Calu3 (cell line): Measurements from ENCODE around the gene MAP3K6. TPM values are rescaled to one million over a fixed set of nuclear protein-coding genes. Genes with fewer than 3 reads are reported as not detected.
A peak's percentile ranks its signal among the peaks of the same experiment; 100 is the strongest.

ENCODE experiments used
- BruUV-seq: library from RNA; stranded (reverse); fragments of 400-500 nt; replicated peaks from 2 replicates; lab custom pipeline; 2021; lab: Mats Ljungman, UMichigan
- CTCF ChIA-PET: fragments of 300-600 bp; sonication (Branson Sonifier 250); formaldehyde crosslinking; loops from one replicate; lab custom pipeline; 2022; ENCODE audit warnings: antibody characterized with exemption; lab: Charles Lee
- DNase-seq: peaks from one replicate; pipeline ENCODE4 v3.0.0; 2022
- H3K27ac Mint-ChIP-seq: one replicate; pipeline ENCODE4 v1.8.0; 2022; ENCODE audit warnings: mixed read lengths; ENCODE audit not compliant: unreplicated experiment
- H3K27me3 Mint-ChIP-seq: one replicate; pipeline ENCODE4 v1.8.0; 2022; ENCODE audit warnings: mixed read lengths; ENCODE audit not compliant: unreplicated experiment
- H3K36me3 Mint-ChIP-seq: one replicate; pipeline ENCODE4 v1.8.0; 2022; ENCODE audit warnings: mild to moderate bottlenecking, moderate library complexity, mixed read lengths; ENCODE audit not compliant: insufficient read depth, unreplicated experiment
- H3K4me1 Mint-ChIP-seq: one replicate; pipeline ENCODE4 v1.8.0; 2022; ENCODE audit warnings: mild to moderate bottlenecking, low read depth, mixed read lengths; ENCODE audit not compliant: unreplicated experiment
- H3K4me3 Mint-ChIP-seq: one replicate; pipeline ENCODE4 v1.8.0; 2022; ENCODE audit warnings: mild to moderate bottlenecking, low read depth, moderate library complexity, mixed read lengths; ENCODE audit not compliant: unreplicated experiment
- H3K9me3 Mint-ChIP-seq: one replicate; pipeline ENCODE4 v1.8.0; 2022; ENCODE audit warnings: low read depth, mixed read lengths; ENCODE audit not compliant: unreplicated experiment
- CTCF ChIP-seq: fragments of 200-600 bp; IDR thresholded peaks from one replicate; pipeline ENCODE4 v1.8.0; 2022; ENCODE audit warnings: antibody characterized with exemption; ENCODE audit not compliant: unreplicated experiment
- intact Hi-C: fragments of 100-400 bp; cut with micrococcal nuclease; formaldehyde crosslinking; loops from one replicate; pipeline ENCODE4 v1.10.0; 2022; ENCODE audit not compliant: unreplicated experiment
- total RNA-seq: library from RNA; stranded (reverse); gene quantifications from 2 replicates; pipeline ENCODE4 v1.2.3, GENCODE V29; 2022

Gene MAP3K6
- total RNA-seq, 1 experiment from 2014 or later: 10.3 TPM

- no peak for TF ChIP-seq CTCF
- no peaks in the 10 kb centered on the region for H3K27me3 Mint-ChIP-seq
- H3K9me3 Mint-ChIP-seq: no peaks in the 10 kb centered on the region
- CTCF ChIA-PET: no interaction called here
- peaks cover 43% of the 10 kb centered on the region for H3K36me3 Mint-ChIP-seq
- H3K27ac Mint-ChIP-seq: peak overlapping the region; percentile 31
- intact Hi-C loops: no loop called here
- no TSS peak for BruUV-seq
- no peak overlapping the region for H3K4me3 Mint-ChIP-seq
- DNase-seq: no peak
- H3K4me1 Mint-ChIP-seq: peaks cover 25% of the 10 kb centered on the region
Measured at GRCh38 chr1:27339213-27339612, 27.5 kb downstream of the MAP3K6 start.

DNA sequence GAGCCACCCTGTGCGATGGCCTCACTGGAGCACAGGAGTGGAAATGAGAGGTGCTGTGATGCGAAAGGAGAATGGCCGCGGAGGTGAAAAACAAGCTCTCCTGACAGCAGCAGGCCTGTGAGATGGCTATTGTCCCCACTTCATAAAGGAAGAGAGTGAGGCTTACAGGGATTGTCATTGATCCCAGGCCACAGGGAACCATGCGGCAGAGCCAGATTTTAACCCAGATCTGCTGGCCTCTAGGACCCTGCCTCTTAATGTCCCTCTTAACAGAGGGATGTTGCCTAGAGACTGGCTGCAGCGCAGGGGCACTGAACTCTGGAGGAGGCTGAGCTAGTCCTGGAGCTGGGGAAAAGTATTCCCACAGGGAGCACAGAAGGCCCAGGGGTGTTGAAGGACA, 28.0 kb downstream of the MAP3K6 start:
- intact Hi-C loops: no loop called here
- H3K4me3 Mint-ChIP-seq: no peak overlapping the region
- no peaks in the 10 kb centered on the region for H3K27me3 Mint-ChIP-seq
- no peak for TF ChIP-seq CTCF
- H3K9me3 Mint-ChIP-seq: no peaks in the 10 kb centered on the region
- H3K4me1 Mint-ChIP-seq: peaks cover 25% of the 10 kb centered on the region
- H3K36me3 Mint-ChIP-seq: peaks cover 43% of the 10 kb centered on the region
- no peak for DNase-seq
- peak overlapping the region; percentile 31 for H3K27ac Mint-ChIP-seq
- no TSS peak for BruUV-seq
- CTCF ChIA-PET: no interaction called here

DNA sequence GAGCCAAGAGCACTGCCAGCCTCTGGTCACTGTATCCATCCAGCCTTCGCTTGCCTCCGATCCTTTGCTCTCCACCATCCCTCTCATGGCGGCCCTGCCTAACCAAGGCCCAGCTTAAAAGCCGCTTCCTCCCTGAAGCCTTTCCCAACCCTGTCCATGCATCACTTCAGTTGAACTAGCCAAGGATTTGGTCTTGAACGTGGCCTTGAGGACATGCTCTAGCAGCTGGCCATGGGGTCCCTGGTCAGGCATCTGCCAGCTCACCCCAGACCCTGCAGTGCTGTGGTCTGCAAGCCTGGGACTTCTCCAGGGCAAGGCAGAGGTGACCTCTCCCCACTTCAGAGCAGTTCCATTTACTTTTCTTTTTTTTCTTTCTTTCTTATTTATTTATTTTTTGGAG, 30.0 kb downstream of the MAP3K6 start:
- Mint-ChIP-seq H3K4me1 (peaks cover 6% of the 10 kb centered on the region), H3K4me3 (no peak overlapping the region), H3K27me3 (no peaks in the 10 kb centered on the region), H3K36me3 (peaks cover 23% of the 10 kb centered on the region), H3K27ac (no peak overlapping the region), H3K9me3 (no peaks in the 10 kb centered on the region)
- no peak for TF ChIP-seq CTCF
- intact Hi-C loops: no loop called here
- DNase-seq: no peak
- CTCF ChIA-PET: interaction anchor here (0.6 kb wide), 1 partner anchor 24 kb away, joined by 4 read pairs; no protein-coding TSS in a partner anchor
- BruUV-seq: no TSS peak

DNA sequence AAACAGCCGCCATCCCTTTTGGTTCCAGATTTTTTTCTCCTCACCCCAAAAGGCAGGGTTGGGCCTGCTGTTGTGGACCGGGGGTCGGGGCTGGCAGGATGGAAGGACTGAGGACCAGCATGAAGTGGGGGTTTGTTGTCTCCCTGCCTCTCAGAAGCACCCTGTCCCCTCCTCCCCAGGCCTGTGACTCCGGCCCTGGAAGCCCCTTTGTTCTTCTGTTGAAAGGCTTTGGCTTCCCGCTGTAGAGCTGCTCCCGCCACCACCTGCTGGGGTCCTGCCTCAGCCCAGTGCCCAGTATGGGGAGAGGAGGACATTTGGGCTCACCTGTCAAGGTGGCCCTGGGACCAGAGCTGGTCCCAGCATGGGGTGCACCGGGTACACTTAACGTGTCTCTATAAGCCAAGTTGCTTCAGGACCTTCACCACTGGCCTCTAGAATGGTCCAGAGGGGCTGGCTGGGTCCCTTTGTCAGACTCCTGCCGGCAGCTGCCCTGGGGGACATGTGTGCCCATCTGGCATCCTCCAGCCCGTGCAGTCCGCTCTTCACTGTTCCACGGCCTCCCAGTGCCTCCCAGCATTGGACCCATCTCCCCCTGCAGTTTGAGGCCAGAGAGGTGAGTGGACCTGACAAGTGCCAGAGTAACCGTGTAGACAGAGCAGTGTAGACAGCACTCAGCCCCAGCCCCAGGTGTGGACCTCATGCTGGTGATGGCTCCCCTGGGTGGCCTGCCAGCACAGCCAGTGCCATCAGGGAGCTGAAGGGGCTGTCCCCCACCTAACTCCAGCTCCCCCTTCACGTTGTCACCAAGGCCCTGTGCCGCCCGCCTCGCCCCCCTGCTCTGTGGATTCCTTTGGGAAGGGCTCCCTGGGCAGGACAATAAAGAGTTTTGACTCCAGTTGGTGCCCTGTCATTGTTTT, 31.0 kb downstream of the MAP3K6 start:
- Mint-ChIP-seq H3K27me3 (no peaks in the 10 kb centered on the region), H3K36me3 (peaks cover 14% of the 10 kb centered on the region), H3K4me3 (no peak overlapping the region), H3K9me3 (no peaks in the 10 kb centered on the region), H3K27ac (no peak overlapping the region), H3K4me1 (peaks cover 6% of the 10 kb centered on the region)
- DNase-seq: no peak
- intact Hi-C loops: no loop called here
- CTCF ChIA-PET: interaction anchor here (0.6 kb wide), 1 partner anchor 23 kb away, joined by 4 read pairs; no protein-coding TSS in a partner anchor
- TF ChIP-seq CTCF: no peak
- no TSS peak for BruUV-seq
